ENCODE measurements around the gene CPA3.

The CPA3 gene

GRCh38 chr3:148825476-148825875, 39.6 kb upstream of the CPA3 start:
- TF ChIP-seq, protein P1, sequence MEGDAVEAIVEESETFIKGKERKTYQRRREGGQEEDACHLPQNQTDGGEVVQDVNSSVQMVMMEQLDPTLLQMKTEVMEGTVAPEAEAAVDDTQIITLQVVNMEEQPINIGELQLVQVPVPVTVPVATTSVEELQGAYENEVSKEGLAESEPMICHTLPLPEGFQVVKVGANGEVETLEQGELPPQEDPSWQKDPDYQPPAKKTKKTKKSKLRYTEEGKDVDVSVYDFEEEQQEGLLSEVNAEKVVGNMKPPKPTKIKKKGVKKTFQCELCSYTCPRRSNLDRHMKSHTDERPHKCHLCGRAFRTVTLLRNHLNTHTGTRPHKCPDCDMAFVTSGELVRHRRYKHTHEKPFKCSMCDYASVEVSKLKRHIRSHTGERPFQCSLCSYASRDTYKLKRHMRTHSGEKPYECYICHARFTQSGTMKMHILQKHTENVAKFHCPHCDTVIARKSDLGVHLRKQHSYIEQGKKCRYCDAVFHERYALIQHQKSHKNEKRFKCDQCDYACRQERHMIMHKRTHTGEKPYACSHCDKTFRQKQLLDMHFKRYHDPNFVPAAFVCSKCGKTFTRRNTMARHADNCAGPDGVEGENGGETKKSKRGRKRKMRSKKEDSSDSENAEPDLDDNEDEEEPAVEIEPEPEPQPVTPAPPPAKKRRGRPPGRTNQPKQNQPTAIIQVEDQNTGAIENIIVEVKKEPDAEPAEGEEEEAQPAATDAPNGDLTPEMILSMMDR (IDR thresholded peaks at IDR 0.05; ENCODE audit: low read length, missing control alignments) = no peak
- no peak for DNase-seq (ENCODE audit: low read depth)
- H3K4me3 ChIP-seq (replicated peaks; ENCODE audit: low read depth, low read length) = no peak overlapping the region

- no peak for DNase-seq (ENCODE audit: low read depth)
- H3K4me3 ChIP-seq (replicated peaks; ENCODE audit: low read depth, low read length) = no peak within 1 kb of the TSS
- TF ChIP-seq, protein P1 (IDR thresholded peaks at IDR 0.05; ENCODE audit: low read length, missing control alignments) = no peak
These were observed 37.5 kb upstream of the CPA3 start, which contains the start of gene CPB1 for GRCh38 chr3:148827585-148827984. Gene CPB1 (plus strand): TSS chr3:148827811. CDS start chr3:148827824, 13 bp downstream.

GRCh38 chr3:148828136-148828690, 36.9 kb upstream of the CPA3 start:
- H3K4me3 ChIP-seq (replicated peaks; ENCODE audit: low read depth, low read length) = no peak overlapping the region
- TF ChIP-seq, protein P1 (IDR thresholded peaks at IDR 0.05; ENCODE audit: low read length, missing control alignments) = no peak
- peak; percentile 2 for DNase-seq (ENCODE audit: low read depth)

DNA sequence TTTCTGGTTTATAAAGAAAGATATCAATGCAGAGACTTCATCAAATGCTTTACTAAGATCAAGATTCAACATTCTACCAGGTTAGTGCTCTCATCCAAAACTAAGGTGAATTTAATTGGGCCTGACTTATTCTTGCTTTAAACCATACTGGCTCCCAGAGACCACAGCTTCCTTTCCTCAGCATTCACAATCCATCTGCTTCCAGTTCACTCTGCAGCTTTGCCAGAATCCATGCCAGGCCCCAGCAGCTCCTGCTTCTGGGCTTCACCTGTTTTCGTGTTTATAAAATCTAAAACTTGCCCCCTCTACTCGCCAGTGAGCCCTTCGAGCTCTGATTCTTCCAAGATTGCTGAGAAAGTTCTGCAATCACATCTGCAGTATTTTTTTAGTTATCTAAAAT, 35.2 kb upstream of the CPA3 start:
- TF ChIP-seq, protein P1 (IDR thresholded peaks at IDR 0.05; ENCODE audit: low read length, missing control alignments) = no peak
- H3K4me3 ChIP-seq (replicated peaks; ENCODE audit: low read depth, low read length) = no peak overlapping the region
- no peak for DNase-seq (ENCODE audit: low read depth)

GRCh38 chr3:148833223-148833622, 31.9 kb upstream of the CPA3 start:
- H3K4me3 ChIP-seq (replicated peaks; ENCODE audit: low read depth, low read length) = no peak overlapping the region
- TF ChIP-seq, protein P1 (IDR thresholded peaks at IDR 0.05; ENCODE audit: low read length, missing control alignments) = no peak
- no peak for DNase-seq (ENCODE audit: low read depth)

- no peak overlapping the region for H3K4me3 ChIP-seq (replicated peaks; ENCODE audit: low read depth, low read length)
- DNase-seq (ENCODE audit: low read depth) = no peak
- TF ChIP-seq, protein P1 (IDR thresholded peaks at IDR 0.05; ENCODE audit: low read length, missing control alignments) = no peak
These were observed 25.3 kb upstream of the CPA3 start for GRCh38 chr3:148839805-148840204.

GRCh38 chr3:148840451-148840850, 24.6 kb upstream of the CPA3 start:
- no peak overlapping the region for H3K4me3 ChIP-seq (replicated peaks; ENCODE audit: low read depth, low read length)
- no peak for DNase-seq (ENCODE audit: low read depth)
- TF ChIP-seq, protein P1 (IDR thresholded peaks at IDR 0.05; ENCODE audit: low read length, missing control alignments) = no peak

Data from fibroblast of pulmonary artery (primary cell).